ENCODE measurements around the gene DNAJB6.

GRCh38 chr7:157429680-157430224 is 92.9 kb downstream of the DNAJB6 start:
- no peak for TF ChIP-seq GATA3 (IDR thresholded peaks at IDR 0.05; ENCODE audit: low read depth, low read length)
- TF ChIP-seq GATA2 (IDR thresholded peaks at IDR 0.05; ENCODE audit: low read depth, low read length) = no peak
